CD4-positive, alpha-beta T cell (primary cell): Measurements from ENCODE around the gene LTB. TPM values are rescaled to one million over a fixed set of nuclear protein-coding genes. Genes with fewer than 3 reads are reported as not detected.

Experiments
- ATAC-seq: fragments of 200-7000 bp; cut with Tn5 transposase; one replicate; pipeline ENCODE4 v1.10.0; 2022; ENCODE audit warnings: mild to moderate bottlenecking; ENCODE audit not compliant: poor library complexity
- CTCF ChIA-PET: fragments of 350-600 bp; sonication (Branson Sonifier 250); formaldehyde crosslinking; loops from one replicate; lab custom pipeline; 2021; ENCODE audit warnings: antibody characterized with exemption, inconsistent platforms; lab: Charles Lee
- POLR2A ChIA-PET: fragments of 350-600 bp; sonication (Branson Sonifier 250); formaldehyde crosslinking; loops from one replicate; lab custom pipeline; 2021; ENCODE audit warnings: antibody characterized with exemption, inconsistent platforms; lab: Charles Lee
- DNase-seq, 14 experiments: peaks; one replicate each; pipeline ENCODE4 v3.0.0-alpha.2; 2013 to 2020; ENCODE audit warnings: mixed read lengths in 2 of 14
- H3K27ac ChIP-seq, 2 donors: one replicate each; pipeline versions ENCODE4 v1.5.1 to v1.7.0; 2013; ENCODE audit warnings: low read length in 2 of 2, low read depth in 1 of 2, mild to moderate bottlenecking in 1 of 2
- H3K27me3 ChIP-seq, 2 experiments: 1 replicate in 1 of 2; 2 replicates in 1 of 2; pipeline versions ENCODE4 v1.6.1 to v1.7.0; 2013; ENCODE audit warnings: low read length in 2 of 2, control low read depth in 1 of 2, mild to moderate bottlenecking in 1 of 2, moderate library complexity in 1 of 2; ENCODE audit not compliant: insufficient read depth in 2 of 2, control insufficient read depth in 1 of 2
- H3K36me3 ChIP-seq: one replicate; pipeline ENCODE4 v1.6.1; 2013; ENCODE audit warnings: low read length, control low read depth; ENCODE audit not compliant: insufficient read depth
- H3K4me1 ChIP-seq: one replicate; pipeline ENCODE4 v1.6.1; 2013; ENCODE audit warnings: low read length, control low read depth; ENCODE audit not compliant: insufficient read depth
- H3K4me3 ChIP-seq: one replicate; pipeline ENCODE4 v1.5.1; 2013; ENCODE audit warnings: mild to moderate bottlenecking, low read length, moderate library complexity
- H3K9me3 ChIP-seq, 2 experiments: 1 replicate in 1 of 2; 2 replicates in 1 of 2; pipeline versions ENCODE4 v1.6.1 to v1.7.0; 2013; ENCODE audit warnings: low read length in 2 of 2, mild to moderate bottlenecking in 2 of 2, control low read depth in 1 of 2, moderate library complexity in 1 of 2; ENCODE audit not compliant: control insufficient read depth in 1 of 2, insufficient read depth in 1 of 2
- H3K27ac Mint-ChIP-seq: one replicate; pipeline ENCODE4 v1.8.0; 2020; ENCODE audit warnings: mixed read lengths
- H3K27me3 Mint-ChIP-seq: one replicate; pipeline ENCODE4 v1.8.0; 2021; ENCODE audit warnings: mixed read lengths
- H3K36me3 Mint-ChIP-seq: one replicate; pipeline ENCODE4 v1.8.0; 2021; ENCODE audit warnings: low read depth, mixed read lengths
- H3K4me1 Mint-ChIP-seq: one replicate; pipeline ENCODE4 v1.8.0; 2021; ENCODE audit warnings: low read depth, mixed read lengths
- H3K4me3 Mint-ChIP-seq: one replicate; pipeline ENCODE4 v1.8.0; 2020; ENCODE audit warnings: mild to moderate bottlenecking, mixed read lengths
- H3K9me3 Mint-ChIP-seq: one replicate; pipeline ENCODE4 v1.8.0; 2020; ENCODE audit warnings: mixed read lengths
- intact Hi-C, 2 experiments: fragments of 100-400 bp; cut with DNase I in 1 of 2; cut with micrococcal nuclease in 1 of 2; formaldehyde crosslinking; loops; one replicate each; pipeline versions ENCODE4 v1.15.1 to v1.9.0; 2023 to 2025; cut with DNase I, micrococcal nuclease
- total RNA-seq, 174 experiments: library from RNA in 2 of 174; stranded (reverse) in 2 of 174; gene quantifications; one replicate each; pipeline ENCODE4 v1.2.3 and lab custom pipeline; 2021 to 2026
- TF ChIP-seq, protein P1 (sequence below): fragments of 200-600 bp; IDR thresholded peaks from one replicate; pipeline ENCODE4 v1.8.0; 2022; ENCODE audit warnings: antibody characterized with exemption, mild to moderate bottlenecking

The LTB gene
- total RNA-seq, 2 experiments from 2014 or later: 239 to 244 TPM

DNA sequence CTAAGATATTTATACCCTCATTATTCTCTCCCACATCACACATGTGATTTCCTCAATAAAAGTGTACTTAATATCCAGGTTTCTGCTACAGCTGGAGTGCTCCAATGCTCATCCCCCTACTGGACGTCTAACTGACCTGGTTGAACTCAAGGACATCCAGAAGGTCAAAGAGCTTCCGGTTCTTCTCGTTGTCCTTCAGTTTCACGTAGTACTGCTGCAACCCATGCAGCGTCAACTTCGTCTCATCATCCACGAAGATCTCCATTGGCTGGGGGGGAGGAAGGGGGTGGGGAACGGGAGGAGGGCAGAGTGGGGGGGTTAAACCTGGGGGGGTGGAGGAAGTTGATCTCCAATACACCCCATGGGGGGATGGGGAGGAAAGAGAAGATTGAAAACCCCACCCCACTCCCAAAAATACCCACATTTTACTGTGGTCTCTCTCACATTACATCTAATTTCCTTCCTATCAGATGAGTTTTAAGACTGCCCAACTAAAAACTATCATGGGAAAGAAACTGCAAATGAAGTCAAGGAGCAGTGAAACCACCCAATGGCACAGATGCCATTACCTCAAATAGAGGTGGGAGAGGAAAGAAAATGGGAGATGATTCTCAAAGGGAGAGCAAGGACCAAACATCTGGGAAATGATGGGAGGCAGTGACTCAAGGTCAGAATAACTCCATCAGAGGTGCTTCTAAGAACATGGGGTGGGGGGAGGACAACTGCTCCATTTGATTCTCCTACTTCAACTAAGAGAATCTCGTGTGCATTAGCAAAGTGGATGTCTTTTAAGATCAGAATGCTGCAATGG lies 49.4 kb downstream of the LTB start:
- POLR2A ChIA-PET: interaction anchor here (1.2 to 1.9 kb wide), 2 partner anchors 8 to 38 kb away, joined by 6 read pairs; partner anchors contain the start of gene DDX39B
- Histone ChIP-seq H3K4me3 (no peak overlapping the region), H3K36me3 (peaks cover 83% of the 10 kb centered on the region), H3K27me3 (no peaks in the 10 kb centered on the region), H3K4me1 (peaks cover 6% of the 10 kb centered on the region), H3K27ac (no peak overlapping the region), H3K9me3 (no peaks in the 10 kb centered on the region)
- H3K27ac Mint-ChIP-seq: no peak overlapping the region
- H3K4me1 Mint-ChIP-seq: peaks cover 11% of the 10 kb centered on the region
- H3K9me3 Mint-ChIP-seq: no peaks in the 10 kb centered on the region
- intact Hi-C loops: no loop called here
- TF ChIP-seq, protein P1, sequence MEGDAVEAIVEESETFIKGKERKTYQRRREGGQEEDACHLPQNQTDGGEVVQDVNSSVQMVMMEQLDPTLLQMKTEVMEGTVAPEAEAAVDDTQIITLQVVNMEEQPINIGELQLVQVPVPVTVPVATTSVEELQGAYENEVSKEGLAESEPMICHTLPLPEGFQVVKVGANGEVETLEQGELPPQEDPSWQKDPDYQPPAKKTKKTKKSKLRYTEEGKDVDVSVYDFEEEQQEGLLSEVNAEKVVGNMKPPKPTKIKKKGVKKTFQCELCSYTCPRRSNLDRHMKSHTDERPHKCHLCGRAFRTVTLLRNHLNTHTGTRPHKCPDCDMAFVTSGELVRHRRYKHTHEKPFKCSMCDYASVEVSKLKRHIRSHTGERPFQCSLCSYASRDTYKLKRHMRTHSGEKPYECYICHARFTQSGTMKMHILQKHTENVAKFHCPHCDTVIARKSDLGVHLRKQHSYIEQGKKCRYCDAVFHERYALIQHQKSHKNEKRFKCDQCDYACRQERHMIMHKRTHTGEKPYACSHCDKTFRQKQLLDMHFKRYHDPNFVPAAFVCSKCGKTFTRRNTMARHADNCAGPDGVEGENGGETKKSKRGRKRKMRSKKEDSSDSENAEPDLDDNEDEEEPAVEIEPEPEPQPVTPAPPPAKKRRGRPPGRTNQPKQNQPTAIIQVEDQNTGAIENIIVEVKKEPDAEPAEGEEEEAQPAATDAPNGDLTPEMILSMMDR: no peak
- CTCF ChIA-PET: no interaction called here
- H3K27me3 Mint-ChIP-seq: no peaks in the 10 kb centered on the region
- peaks cover 92% of the 10 kb centered on the region for H3K36me3 Mint-ChIP-seq
- ATAC-seq (no peak), DNase-seq (no peak)
- H3K4me3 Mint-ChIP-seq: no peak overlapping the region

DNA sequence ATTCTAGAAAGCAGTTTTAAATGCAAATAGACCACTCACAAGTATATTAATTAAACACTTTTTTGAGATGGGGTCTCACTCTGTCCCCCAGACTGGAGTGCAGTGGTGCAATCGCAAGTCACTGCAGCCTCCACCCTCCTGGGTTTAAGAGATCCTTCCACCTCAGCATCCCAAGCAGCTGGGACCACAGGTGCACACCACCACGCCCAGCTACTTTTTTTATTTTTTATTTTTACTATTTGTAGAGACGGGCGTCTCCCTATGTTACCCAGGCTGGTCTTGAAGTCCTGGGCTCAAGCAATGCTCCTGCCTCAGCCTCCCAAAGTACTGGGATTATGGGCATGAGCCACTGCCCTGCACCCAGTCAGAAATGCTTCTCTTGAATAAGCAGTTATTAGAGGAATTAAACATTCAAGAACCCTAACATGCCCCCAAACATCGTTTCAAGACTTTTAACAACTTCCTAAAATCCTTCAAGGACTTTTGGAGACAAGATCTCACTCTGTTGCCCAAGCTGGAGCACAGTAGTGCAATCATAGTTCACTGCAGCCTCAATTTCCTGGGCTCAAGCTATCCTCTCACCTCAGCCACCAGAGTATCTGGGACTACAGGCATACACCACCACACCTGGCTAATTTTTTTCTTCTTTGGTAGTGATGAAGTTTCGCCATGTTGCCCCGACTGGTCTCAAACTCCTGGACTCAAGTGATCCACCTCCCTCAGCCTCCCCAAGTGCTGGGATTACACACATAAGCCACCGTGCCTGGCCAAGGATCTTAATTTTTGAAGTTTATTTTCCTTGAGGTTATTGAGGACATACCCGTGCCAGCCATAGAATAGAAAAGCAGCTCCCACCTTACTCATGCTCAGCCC lies 50.2 kb downstream of the LTB start:
- H3K9me3 ChIP-seq: no peaks in the 10 kb centered on the region
- ChIA-PET POLR2A (interaction anchor here (1.2 to 1.9 kb wide), 3 partner anchors 9 to 37 kb away, joined by 6 to 9 read pairs (median 6); partner anchors contain the start of gene DDX39B), CTCF (no interaction called here)
- Mint-ChIP-seq H3K27ac (no peak overlapping the region), H3K27me3 (no peaks in the 10 kb centered on the region), H3K9me3 (no peaks in the 10 kb centered on the region), H3K4me3 (no peak overlapping the region), H3K36me3 (peaks cover 87% of the 10 kb centered on the region), H3K4me1 (peaks cover 11% of the 10 kb centered on the region)
- DNase-seq (no peak), ATAC-seq (no peak)
- TF ChIP-seq, protein P1: no peak
- H3K27me3 ChIP-seq: no peaks in the 10 kb centered on the region
- H3K4me1 ChIP-seq: peaks cover 2% of the 10 kb centered on the region
- H3K4me3 ChIP-seq: no peak overlapping the region
- peaks cover 75% of the 10 kb centered on the region for H3K36me3 ChIP-seq
- no peak overlapping the region for H3K27ac ChIP-seq
- intact Hi-C loops: no loop called here

DNA sequence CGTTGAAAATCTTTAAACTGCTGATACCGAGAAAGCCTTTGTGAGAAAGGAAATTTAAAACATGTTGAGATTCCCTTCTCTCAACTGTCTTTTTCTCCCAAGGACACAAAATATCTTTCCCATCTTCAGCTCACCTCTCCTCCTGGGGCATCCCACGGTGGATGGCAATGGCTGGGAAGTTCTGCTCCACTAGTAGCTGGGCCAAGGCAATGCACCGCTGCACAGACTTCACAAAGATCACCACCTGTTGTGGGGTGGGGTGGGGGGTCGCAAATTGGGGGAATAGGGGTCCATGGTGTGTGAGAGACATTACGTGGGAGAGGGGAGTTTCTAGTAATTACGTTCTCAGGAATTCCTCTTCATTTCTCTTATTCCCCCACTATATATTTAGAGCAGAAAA lies 51.1 kb downstream of the LTB start:
- no peaks in the 10 kb centered on the region for H3K9me3 Mint-ChIP-seq
- Histone ChIP-seq H3K4me1 (no peaks in the 10 kb centered on the region), H3K9me3 (no peaks in the 10 kb centered on the region), H3K27ac (no peak overlapping the region), H3K27me3 (no peaks in the 10 kb centered on the region), H3K4me3 (no peak overlapping the region), H3K36me3 (peaks cover 66% of the 10 kb centered on the region)
- intact Hi-C loops: no loop called here
- CTCF ChIA-PET: no interaction called here
- POLR2A ChIA-PET: interaction anchor here (1.3 to 1.9 kb wide), 2 partner anchors 10 to 36 kb away, joined by 6 to 9 read pairs; partner anchors contain the start of gene DDX39B
- H3K4me1 Mint-ChIP-seq: peaks cover 7% of the 10 kb centered on the region
- no peaks in the 10 kb centered on the region for H3K27me3 Mint-ChIP-seq
- DNase-seq (no peak), ATAC-seq (no peak)
- no peak overlapping the region for H3K4me3 Mint-ChIP-seq
- no peak overlapping the region for H3K27ac Mint-ChIP-seq
- TF ChIP-seq, protein P1: no peak
- H3K36me3 Mint-ChIP-seq: peaks cover 80% of the 10 kb centered on the region
